ENCODE results near the gene GDF11.
"Not testable (repeated sequence)": the region's sequence is repeated elsewhere in the genome, so short reads cannot be mapped to it uniquely, and the experiment has no call there.

Gene GDF11

GRCh38 chr12:55743406-55744339, 751 bp downstream of the GDF11 start:
- DNase-seq: peak; percentile 37

GRCh38 chr12:55744340-55745030, 1.6 kb downstream of the GDF11 start:
- no peak for DNase-seq

GRCh38 chr12:55745361-55746173, 2.6 kb downstream of the GDF11 start:
- no peak for DNase-seq

- no peak for DNase-seq
Measured at GRCh38 chr12:55746174-55746912, 3.4 kb downstream of the GDF11 start.

GRCh38 chr12:55746913-55747231, 4.0 kb downstream of the GDF11 start:
- no peak for DNase-seq

- no peak for DNase-seq
Measured at GRCh38 chr12:55748230-55748993, 5.5 kb downstream of the GDF11 start.

GRCh38 chr12:55755246-55755645, 12.3 kb downstream of the GDF11 start:
- DNase-seq: no peak

GRCh38 chr12:55757701-55758100, 14.8 kb downstream of the GDF11 start:
- no peak for DNase-seq

- DNase-seq: not testable (repeated sequence)
Measured at GRCh38 chr12:55758575-55758974, 15.7 kb downstream of the GDF11 start.

GRCh38 chr12:55760663-55761062, 17.7 kb downstream of the GDF11 start:
- DNase-seq: no peak

GRCh38 chr12:55762646-55763045, 19.7 kb downstream of the GDF11 start:
- no peak for DNase-seq

GRCh38 chr12:55765736-55766290, 22.9 kb downstream of the GDF11 start:
- DNase-seq: no peak

GRCh38 chr12:55767156-55767555, 24.2 kb downstream of the GDF11 start:
- no peak for DNase-seq

GRCh38 chr12:55771736-55772135, 28.8 kb downstream of the GDF11 start:
- no peak for DNase-seq

GRCh38 chr12:55777856-55778255, 34.9 kb downstream of the GDF11 start:
- DNase-seq: no peak

- no peak for DNase-seq
Measured at GRCh38 chr12:55780685-55781084, 37.8 kb downstream of the GDF11 start.

GRCh38 chr12:55788546-55788945, 45.6 kb downstream of the GDF11 start:
- no peak for DNase-seq

GRCh38 chr12:55789171-55789570, 46.2 kb downstream of the GDF11 start:
- no peak for DNase-seq

- no peak for DNase-seq
Measured at GRCh38 chr12:55789893-55790292, 47.0 kb downstream of the GDF11 start.

GRCh38 chr12:55795950-55796349, 53.0 kb downstream of the GDF11 start:
- DNase-seq: no peak

- DNase-seq: no peak
Measured at GRCh38 chr12:55797068-55797467, 54.1 kb downstream of the GDF11 start.

Measured in effector CD4-positive, alpha-beta T cell (primary cell).